HG03097 (cell line): ENCODE measurements around the gene PPM1L.
"Not testable (repeated sequence)": the region's sequence is repeated elsewhere in the genome, so short reads cannot be mapped to it uniquely, and the experiment has no call there.

Experiments
- ATAC-seq: cut with Tn5 transposase; IDR thresholded peaks from one replicate; pipeline ENCODE4 v1.9.1; 2021; ENCODE audit not compliant: unreplicated experiment, low FRiP score

The PPM1L gene

GRCh38 chr3:160755776-160756304, at the start of gene PPM1L:
Gene PPM1L (plus strand): TSS chr3:160756231.
- peak; percentile 35 for ATAC-seq

- no peak for ATAC-seq
These were observed 48.7 kb upstream of the PPM1L start for GRCh38 chr3:160707187-160707794.

DNA sequence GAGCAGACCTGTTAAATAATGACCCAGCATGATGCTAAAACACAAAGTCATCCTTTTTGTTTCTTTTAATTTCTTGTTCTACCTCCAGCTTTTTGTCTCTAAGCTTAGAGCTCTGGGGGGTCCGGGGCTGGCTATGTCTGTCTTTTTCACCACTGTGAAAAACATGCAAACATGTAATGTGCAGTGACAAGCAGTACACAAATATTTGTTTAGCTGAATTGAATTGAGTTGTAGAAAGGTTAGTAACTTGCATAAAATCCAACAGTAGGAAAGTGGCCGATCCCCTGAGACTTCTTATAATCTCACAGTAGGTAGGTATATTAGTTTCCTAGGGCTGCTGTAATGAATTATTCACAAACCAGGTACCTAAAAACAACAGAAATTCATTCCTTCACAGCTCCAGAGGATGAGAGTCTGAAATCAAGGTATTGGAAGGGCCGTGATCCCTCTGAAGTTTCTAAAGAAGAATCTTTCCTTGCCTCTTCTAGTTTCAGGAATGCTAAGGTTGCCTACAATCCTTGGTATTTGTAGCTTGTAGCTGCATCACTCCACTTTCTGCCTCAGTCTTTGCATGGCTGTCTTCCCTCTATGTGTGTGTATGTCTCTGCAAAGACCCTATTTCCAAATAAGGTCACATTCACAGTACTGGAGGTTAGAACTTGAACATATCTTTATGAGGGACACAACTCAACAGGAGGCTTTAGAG, 46.4 kb upstream of the PPM1L start:
- no peak for ATAC-seq

DNA sequence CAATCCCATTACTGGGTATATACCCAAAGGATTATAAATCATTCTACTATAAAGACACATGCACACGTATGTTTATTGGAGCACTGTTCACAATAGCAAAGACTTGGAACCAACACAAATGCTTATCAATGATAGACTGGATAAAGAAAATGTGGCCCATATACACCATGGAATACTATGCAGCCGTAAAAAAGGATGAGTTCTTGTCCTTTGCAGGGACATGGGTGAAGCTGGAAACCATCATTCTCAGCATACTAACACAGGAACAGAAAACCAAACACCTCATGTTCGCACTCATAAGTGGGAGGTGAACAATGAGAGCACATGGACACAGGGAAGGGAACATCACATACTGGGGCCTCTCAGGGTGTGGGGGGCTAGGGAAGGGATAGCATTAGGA, 42.9 kb upstream of the PPM1L start:
- not testable (repeated sequence) for ATAC-seq

- ATAC-seq, result no peak
These were observed 36.3 kb upstream of the PPM1L start for GRCh38 chr3:160719710-160720109.

GRCh38 chr3:160720123-160720746, 35.8 kb upstream of the PPM1L start:
- ATAC-seq, result no peak

DNA sequence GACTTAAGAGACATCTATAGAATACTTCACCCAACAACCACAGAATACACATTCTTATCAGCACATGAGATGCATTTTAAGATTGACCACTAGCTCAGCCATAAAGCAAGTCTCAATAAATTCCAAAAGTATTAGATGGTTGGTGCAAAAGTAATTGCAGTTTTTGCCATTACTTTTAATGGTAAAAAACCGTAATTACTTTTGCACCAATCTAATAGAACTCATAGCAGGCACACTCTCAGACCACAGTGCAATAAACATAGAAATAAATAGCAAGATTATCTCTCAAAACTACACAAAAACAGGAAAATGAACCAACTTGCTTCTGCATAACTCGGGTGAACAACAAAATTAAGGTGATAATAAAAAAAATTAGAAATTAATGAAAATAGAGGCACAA, 33.7 kb upstream of the PPM1L start:
- ATAC-seq, result no peak

GRCh38 chr3:160725338-160725737, 30.7 kb upstream of the PPM1L start:
- no peak for ATAC-seq

GRCh38 chr3:160735826-160736225, 20.2 kb upstream of the PPM1L start:
- ATAC-seq, result no peak

DNA sequence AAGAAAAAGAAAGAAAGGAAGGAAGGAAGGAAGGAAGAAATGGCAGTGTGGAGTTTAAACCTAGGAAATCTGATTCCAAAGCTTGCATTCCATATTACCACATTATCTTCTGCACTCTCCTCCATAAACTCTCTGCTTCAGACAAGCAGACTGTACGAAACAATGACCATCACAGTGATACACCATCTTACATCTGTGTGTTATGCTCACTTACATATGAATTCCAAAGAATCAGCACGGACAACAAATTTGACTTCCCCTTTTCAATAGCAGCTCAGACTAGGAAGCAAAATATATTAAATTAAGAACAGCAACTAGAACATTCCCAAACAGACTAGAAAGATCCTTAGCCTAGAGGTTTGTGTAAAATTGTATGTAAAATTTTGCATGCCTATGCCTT, 18.0 kb upstream of the PPM1L start:
- ATAC-seq, result no peak

DNA sequence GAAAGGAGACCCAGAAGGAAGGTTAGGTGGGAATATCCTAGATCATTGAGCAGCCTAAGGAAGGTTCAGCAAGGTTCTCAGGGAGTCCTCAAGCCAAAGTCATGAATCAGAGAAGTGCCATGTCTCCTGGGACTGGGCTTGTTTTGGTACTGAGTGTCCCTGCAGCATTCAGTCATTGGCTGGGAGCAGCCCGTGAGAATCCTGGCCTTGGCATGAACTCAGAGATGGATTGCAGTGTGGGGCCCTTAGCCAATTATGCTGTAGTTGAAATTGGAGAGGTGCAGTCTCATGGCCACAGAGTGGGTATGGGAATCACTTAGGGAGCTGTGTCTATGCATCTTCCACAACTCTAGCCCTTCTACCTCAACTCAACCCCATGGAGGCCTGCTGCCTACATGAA, 17.0 kb upstream of the PPM1L start:
- no peak for ATAC-seq

GRCh38 chr3:160746976-160747375, 9.1 kb upstream of the PPM1L start:
- no peak for ATAC-seq

GRCh38 chr3:160747422-160747821, 8.6 kb upstream of the PPM1L start:
- no peak for ATAC-seq

DNA sequence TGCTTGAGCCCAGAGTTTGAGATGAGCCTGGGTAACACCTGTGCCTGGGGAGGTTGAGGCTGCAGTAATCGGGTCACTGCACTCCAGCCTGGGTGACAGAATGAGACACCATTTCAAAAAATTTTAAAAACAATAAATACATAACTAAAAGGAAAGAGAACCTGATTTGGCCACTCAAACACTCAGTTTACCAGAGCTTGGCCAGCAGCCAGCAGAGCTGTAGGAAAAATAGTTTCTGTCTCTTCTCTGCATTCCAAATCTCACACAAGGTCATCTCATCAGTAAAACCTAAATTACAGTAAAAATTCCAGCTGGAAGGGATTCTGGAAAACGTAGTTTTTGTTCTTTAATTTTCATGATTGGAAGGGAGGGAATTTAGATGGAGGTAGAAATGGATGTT, 7.8 kb upstream of the PPM1L start:
- ATAC-seq, result no peak

GRCh38 chr3:160748787-160749186, 7.2 kb upstream of the PPM1L start:
- ATAC-seq, result no peak

GRCh38 chr3:160753953-160754352, 2.1 kb upstream of the PPM1L start:
- ATAC-seq, result no peak

DNA sequence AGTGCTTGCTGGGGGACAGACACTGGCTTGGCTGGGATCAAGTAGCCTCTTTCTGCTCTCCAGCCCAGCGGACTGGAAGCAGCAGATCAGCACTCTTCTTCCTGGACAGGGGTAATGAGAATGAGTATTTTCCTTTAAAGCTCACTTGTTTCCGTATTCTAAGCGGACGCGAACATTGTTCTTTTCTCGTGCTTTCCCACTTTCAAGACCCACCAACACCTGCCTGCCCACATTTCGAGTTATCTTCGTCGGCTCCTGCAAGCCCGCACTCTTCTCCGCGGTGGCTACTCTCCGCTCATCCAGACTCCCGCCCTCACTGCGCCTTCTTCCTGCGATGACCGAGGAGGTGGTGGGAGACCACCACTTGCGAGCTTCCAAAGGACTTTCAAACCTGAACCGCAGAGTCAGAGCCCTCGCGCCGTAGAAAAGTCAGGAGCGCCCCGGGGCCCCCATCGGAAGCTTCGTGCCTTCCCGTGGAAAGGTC, 1.6 kb upstream of the PPM1L start:
- no peak for ATAC-seq

- ATAC-seq, result peak; percentile 92
These were observed 930 bp upstream of the PPM1L start for GRCh38 chr3:160754855-160755747.

- no peak for ATAC-seq
These were observed 1.4 kb downstream of the PPM1L start for GRCh38 chr3:160757233-160758106.
